HG03460 (cell line): ENCODE results near the gene UBQLN1.

Source experiments
- ATAC-seq: cut with Tn5 transposase; IDR thresholded peaks from one replicate; pipeline ENCODE4 v1.9.1; 2021; ENCODE audit not compliant: unreplicated experiment

UBQLN1 gene

GRCh38 chr9:83691492-83691891, 16.3 kb downstream of the UBQLN1 start:
- no peak for ATAC-seq

DNA sequence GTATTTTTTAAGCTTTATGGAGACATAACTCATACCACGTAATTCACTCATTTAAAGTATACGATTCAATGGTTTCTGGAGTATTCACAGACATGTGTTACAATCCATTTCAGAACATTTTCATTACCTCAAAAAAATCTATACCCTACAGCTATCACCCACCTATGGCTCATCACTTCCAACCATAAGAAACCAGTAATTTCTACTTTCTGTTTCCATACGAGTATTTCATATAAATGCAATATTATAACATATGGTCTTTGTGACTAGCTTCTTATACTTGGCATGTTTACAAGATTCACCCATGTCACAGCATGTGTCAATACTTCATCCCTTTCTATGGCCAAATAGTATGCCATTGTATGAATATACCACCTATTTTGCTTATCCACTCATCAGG, 18.8 kb downstream of the UBQLN1 start:
- no peak for ATAC-seq

- no peak for ATAC-seq
These were observed 26.3 kb downstream of the UBQLN1 start for GRCh38 chr9:83681490-83681889.

GRCh38 chr9:83680233-83680632, 27.5 kb downstream of the UBQLN1 start:
- ATAC-seq = no peak

- ATAC-seq = no peak
These were observed 30.2 kb downstream of the UBQLN1 start for GRCh38 chr9:83677596-83677995.

DNA sequence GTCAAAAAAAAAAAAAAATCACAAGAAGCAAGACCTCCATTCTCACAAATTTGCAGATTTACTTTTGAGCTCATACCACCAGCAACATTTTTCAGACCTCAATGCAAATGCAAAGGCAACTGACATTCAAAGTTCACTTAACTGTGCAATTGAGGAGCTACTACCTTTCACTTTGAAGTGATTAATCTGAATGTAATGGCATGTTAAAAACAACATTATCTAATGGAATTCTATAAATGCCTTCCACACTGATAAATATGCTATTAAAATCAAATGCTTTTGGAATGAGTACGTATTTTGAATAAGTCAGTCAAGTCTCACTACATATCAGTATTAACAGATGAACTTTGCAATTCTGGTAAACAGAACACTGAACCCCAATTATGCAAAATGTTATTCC, 32.3 kb downstream of the UBQLN1 start:
- ATAC-seq = no peak

GRCh38 chr9:83671451-83671850, 36.3 kb downstream of the UBQLN1 start:
- no peak for ATAC-seq

- ATAC-seq = no peak
These were observed 37.4 kb downstream of the UBQLN1 start for GRCh38 chr9:83670381-83670780.

GRCh38 chr9:83669067-83669466, 38.7 kb downstream of the UBQLN1 start:
- no peak for ATAC-seq

- peak; percentile 93 for ATAC-seq
These were observed 42.1 kb downstream of the UBQLN1 start for GRCh38 chr9:83665580-83666200.

DNA sequence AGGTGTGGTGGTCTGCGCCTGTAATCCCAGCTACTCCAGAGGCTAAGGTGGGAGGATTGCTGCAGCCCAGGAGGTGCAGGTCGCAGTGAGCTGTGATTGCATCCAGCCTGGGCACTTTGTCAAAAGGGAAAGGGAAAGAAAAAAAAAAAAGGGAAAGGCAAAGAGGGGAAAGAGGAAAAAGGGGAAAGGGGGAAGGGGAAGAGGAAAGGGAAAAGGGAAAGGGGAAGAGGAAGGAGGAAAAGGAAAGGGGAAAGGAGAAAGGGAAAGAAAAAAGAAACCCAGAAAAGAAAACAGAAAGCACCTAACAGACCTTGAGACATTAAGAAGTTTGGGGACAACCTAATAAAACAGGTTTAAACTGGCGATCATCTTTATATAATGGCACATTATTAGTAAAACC, 44.8 kb downstream of the UBQLN1 start:
- no peak for ATAC-seq

GRCh38 chr9:83656952-83657351, 50.8 kb downstream of the UBQLN1 start:
- no peak for ATAC-seq

DNA sequence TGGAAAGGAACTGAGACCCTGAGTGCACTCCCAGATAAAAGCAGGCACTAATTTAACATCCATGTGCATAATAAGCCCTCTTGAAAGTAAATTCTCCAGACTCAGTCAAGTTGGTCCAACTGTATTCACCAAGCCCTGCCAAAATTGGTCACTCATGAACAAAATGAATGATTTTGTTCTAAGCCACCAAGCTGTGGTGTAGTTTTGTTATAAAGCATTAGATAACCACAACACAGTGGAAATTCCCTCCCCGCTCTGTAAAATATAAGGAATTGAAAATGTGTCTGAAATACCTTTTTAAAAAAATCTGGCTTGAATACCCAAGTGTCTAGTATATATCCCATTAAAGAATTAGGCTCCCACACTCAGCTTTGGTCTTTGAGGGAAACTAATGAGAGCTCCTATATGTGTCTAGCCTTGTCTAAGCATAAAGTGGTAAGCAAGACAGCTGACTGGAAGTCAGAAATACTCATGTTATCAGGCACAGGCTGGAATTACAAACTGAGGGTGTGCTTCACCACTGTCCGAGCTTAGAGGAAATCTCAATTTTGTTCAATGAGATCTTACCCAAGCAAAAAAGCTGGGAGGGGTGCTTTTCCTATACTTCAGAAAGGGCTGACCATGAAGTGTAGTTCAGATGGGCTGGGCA, 51.6 kb downstream of the UBQLN1 start:
- ATAC-seq = peak; percentile 58

GRCh38 chr9:83655433-83655832, 52.3 kb downstream of the UBQLN1 start:
- ATAC-seq = no peak

- no peak for ATAC-seq
These were observed 55.3 kb downstream of the UBQLN1 start for GRCh38 chr9:83652433-83652832.

- no peak for ATAC-seq
These were observed 56.2 kb downstream of the UBQLN1 start for GRCh38 chr9:83651558-83651957.

DNA sequence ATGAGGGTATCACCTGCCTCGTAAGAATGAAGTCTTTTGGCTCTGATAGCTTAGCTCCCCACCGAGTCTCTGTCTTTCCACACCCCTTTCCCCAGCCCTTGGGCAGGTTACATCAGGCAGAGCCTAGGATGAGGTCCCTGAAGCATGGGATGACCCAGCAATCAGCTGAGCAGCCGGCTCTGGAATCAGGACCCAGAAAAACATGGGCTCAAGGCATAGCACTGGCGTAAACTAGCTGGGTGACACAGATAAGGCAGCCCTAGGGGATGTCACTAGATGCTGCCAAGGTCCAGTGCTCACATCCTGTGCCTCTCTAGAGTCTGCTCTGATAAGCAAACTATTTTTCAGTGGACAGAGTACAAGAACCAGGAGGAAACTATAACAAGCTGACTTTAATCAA, 58.2 kb downstream of the UBQLN1 start:
- ATAC-seq = no peak

DNA sequence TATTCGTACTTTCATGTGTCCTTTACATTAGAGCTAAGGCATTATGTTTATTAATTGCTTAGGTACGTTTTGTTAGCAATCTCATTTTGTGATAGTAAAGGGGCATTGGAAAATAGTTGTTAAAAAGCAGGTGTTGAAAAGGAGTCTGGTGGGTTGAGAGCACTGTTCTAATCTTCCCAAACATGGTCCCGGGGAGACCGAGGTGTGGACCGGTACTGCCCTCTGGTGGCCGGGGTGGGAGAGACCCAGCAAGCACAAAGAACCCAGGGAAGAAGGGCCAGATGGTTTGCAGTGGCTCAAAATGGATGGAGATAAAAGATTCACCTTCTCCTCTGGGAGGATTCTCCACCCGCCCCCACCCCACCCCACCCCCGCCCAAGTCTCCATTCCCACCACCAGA, 58.7 kb downstream of the UBQLN1 start:
- peak; percentile 74 for ATAC-seq

DNA sequence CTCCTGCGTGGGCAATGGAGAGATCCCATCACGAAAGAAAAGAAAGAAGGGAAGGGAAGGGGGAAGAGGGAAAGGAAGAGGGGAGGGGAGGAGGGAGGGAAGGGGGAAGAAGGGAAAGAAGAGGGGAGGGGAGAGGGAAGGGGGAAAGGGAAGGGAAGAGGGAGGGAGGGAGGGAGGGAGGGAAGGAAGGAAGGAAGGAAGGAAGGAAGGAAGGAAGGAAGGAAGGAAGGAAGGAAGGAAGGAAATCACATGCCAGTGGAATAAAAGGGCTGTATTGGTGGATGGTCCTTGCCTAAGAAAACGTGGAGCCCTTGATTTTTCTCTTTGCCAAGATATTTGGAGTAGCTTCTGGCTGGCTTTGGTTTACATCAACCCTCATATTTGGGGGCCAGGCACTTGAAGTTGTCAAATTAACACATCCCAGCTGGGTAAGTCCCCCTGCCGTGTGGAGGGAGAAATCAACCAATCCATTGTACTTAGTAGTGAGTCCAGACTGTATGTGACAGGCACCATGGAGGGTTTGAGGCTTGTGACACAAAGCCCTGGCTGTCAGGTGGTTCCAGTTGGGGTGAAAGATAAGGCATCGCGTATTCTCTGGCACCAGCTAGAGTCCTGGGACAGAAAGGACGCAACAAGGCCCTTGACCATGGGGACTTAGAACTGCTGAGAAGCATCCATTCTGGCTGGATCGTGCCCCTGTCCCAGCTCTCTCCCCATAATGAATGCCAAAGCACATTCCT, 61.1 kb downstream of the UBQLN1 start:
- no peak for ATAC-seq

DNA sequence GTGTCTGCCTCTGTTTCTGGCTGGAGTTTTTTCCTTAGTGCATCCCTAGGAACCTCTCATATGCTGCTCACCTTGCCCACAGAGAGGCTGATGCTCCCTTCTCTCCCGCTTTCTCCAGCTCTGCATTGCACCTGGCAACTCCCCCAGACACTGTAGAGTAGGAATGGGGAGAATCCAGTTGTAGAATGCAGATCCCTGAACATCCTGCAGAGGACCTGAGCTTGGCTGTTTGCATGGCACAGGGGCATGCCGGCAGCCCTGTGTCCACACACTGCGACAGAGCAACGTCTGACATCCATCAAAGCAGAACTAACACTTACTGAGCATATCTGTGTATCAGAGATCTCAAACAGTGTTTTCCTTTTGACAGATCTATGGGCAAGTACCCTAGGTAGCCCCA, 65.0 kb downstream of the UBQLN1 start:
- ATAC-seq = no peak

DNA sequence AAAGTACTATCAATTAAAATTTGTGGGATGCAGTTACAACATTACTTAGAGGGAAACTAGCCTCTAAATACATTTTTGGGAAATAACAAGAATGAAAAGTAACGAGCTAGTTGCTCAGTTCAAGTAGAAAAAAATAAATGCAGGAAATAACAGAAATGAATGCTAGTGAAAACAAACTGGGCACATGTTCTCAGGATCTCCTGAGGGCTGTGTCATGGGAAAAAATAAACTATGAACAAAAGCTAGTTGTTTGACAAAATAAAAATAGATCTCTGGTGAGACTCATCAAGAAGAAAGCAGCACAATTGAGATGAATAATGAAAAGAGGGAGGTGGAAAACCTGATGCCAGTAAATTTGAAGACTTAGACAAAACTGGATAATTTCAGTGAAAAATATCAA, 68.5 kb downstream of the UBQLN1 start:
- ATAC-seq = no peak

DNA sequence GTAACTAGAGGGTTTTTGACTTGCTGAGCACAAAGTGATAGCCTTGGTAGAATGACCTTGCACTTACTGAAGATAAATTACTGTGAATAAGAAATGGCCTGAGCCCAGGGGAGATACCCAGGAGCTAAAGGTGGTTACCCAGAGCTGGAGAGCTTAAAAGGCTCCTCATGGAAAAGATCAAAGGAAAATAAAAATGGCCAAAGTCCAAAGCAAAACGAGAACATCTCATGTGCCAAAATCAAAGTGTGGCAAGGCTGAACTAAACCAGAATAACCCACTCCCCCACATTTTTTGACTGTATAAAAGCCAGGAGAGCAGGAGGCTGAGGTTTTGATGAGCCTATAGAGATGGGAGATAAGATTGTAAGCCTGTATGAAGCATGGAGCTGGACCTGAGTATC, 70.4 kb downstream of the UBQLN1 start:
- no peak for ATAC-seq
